ENCODE measurements around the gene NINJ1. TPM values are rescaled to one million over a fixed set of nuclear protein-coding genes. Genes with fewer than 3 reads are reported as not detected.
A peak's percentile ranks its signal among the peaks of the same experiment; 100 is the strongest.

NINJ1 gene
- total RNA-seq, 1 experiment from 2014 or later: 41.3 TPM

DNA sequence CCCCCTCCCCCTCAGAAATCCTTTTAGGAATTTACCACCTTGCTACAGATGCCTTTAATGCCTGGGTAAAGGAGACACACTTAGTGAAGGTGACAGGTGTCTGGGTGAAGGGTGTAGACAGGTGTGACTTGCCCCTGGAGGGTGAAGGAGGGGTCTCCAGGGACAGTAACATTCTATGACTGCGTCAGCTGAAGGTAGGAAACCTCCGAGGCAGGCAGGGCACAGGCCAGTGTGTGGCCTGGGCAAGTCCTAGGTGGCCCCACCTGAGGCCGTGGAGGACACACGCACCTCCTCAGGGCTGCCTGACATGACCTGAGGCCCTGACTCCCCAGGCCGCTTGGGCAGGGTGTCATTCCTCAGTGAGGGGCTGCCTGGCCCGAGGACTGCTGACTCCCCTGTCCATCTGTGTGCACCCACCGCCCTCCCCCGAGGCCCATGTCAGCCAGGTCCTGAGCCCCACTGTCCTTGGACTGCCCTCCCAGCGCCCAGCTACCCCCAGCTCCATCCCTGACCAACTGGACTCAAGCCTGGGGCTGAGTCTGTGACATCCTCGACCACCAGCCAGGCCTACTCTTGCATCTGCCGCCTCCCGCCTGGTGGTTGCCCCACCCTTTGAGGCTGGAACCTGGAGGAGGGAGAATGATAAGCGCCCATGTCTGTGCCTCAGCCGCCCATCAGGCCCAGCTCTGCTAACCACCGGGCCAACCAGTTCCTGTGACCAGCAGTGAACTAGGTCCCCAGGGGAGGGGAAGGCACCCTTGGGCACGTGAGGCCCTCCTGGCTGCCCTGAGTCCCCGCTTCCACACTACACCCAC lies 19.7 kb downstream of the NINJ1 start (continued):
- TF ChIP-seq FOXP4 (CRISPR knock-in tag; IDR thresholded peaks at IDR 0.05) (no peak), CREB1 (CRISPR knock-in tag; IDR thresholded peaks at IDR 0.05) (no peak), SOX15 (CRISPR knock-in tag; IDR thresholded peaks at IDR 0.05) (no peak)
- TF ChIP-seq, protein P1, sequence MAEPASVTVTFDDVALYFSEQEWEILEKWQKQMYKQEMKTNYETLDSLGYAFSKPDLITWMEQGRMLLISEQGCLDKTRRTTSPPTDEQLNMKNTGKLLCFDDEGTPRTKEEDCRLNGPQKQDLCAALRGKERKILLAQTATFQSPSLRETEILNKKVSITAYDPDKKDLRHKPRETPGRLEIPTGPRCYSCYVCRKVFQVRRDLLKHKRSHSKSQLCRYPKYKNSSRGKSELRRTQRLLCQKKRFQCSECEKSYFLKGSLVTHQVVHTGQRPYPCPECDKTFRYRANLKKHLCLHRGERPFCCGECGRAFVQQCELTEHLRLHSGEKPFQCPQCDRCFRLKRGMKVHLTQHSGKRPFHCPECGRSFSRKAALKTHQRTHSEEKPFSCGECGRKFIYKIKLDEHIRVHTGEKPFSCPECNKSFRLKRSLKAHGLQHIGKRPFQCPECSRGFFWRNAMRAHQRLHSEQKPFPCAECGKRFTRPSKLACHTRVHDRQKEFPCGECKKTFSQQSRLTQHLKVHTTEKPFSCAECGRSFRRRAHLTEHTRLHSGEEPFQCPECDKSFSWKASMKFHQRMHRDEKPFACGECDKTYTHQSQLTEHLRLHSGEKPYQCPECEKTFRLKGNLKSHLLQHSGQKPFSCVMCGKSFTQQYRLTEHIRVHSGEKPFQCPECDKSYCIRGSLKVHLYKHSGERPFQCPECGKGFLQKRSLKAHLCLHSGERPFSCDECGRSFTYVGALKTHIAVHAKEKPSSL (CRISPR knock-in tag; conservative IDR thresholded peaks at IDR 0.05): no peak

DNA sequence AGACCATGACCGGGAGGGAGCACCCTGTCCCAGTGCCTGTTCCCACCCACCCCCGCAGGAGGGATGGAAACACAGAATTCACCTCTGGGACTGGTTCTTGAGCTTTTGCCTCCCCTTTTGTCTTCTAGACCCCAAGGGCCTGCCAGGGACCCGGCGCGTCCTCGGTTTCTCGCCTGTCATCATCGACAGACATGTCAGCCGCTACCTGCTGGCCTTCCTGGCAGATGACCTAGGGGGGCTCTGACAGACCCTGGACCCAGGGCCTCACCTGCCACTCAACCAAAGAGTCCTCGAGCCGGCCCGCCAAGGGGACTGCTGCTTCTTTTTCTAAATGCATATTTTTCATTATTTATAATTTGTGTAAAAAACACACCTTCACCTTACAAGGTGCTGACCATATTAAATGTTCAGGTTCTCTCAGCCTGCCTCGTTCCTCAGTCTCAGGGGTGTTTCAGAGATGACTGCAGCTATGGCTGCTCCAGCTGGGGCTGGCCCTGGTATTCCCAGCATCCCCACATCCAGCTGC lies 21.1 kb downstream of the NINJ1 start:
- Mint-ChIP-seq H3K9me3 (no peaks in the 10 kb centered on the region), H3K27me3 (ENCODE audit: low read depth) (no peaks in the 10 kb centered on the region), H3K4me3 (no peak overlapping the region), H3K27ac (no peak overlapping the region), H3K36me3 (no peaks in the 10 kb centered on the region), H3K4me1 (peaks cover 15% of the 10 kb centered on the region)
- CTCF ChIA-PET: interaction anchor here (0.8 to 1.6 kb wide), 3 partner anchors 41 to 190 kb away, joined by 3 to 5 read pairs (median 3); no protein-coding TSS in a partner anchor
- no peak for TF ChIP-seq ATF3 (CRISPR knock-in tag; conservative IDR thresholded peaks at IDR 0.05)
- no peak for TF ChIP-seq TCF7 (CRISPR knock-in tag; IDR thresholded peaks at IDR 0.05; ENCODE audit: low read depth)
- TF ChIP-seq ESRRA (CRISPR knock-in tag; IDR thresholded peaks at IDR 0.05; ENCODE audit: borderline replicate concordance): no peak
- TF ChIP-seq NFE2L1 (CRISPR knock-in tag; IDR thresholded peaks at IDR 0.05): no peak
- no peak for TF ChIP-seq MLX (CRISPR knock-in tag; IDR thresholded peaks at IDR 0.05)
- no peak for TF ChIP-seq ZNF281 (CRISPR knock-in tag; IDR thresholded peaks at IDR 0.05)
- POLR2A ChIA-PET: no interaction called here
- no peak for ATAC-seq
- DNase-seq (ENCODE audit: low spot score): no peak

GRCh38 chr9:93112116-93112863 lies 21.8 kb downstream of the NINJ1 start:
- Mint-ChIP-seq H3K27me3 (ENCODE audit: low read depth) (no peaks in the 10 kb centered on the region), H3K4me3 (no peak overlapping the region), H3K9me3 (no peaks in the 10 kb centered on the region), H3K4me1 (peaks cover 16% of the 10 kb centered on the region), H3K36me3 (no peaks in the 10 kb centered on the region), H3K27ac (no peak overlapping the region)
- ChIA-PET POLR2A (no interaction called here), CTCF (interaction anchor here (1.0 to 1.3 kb wide), 2 partner anchors 42 to 109 kb away, joined by 3 to 4 read pairs; no protein-coding TSS in a partner anchor)
- DNase-seq (ENCODE audit: low spot score): no peak
- TF ChIP-seq GABPB1 (CRISPR knock-in tag; IDR thresholded peaks at IDR 0.05) (peak; percentile 43), ATF6 (CRISPR knock-in tag; IDR thresholded peaks at IDR 0.05) (no peak)
- ATAC-seq: no peak
